Heart left ventricle (tissue), 16 donors: ENCODE results near the gene DCAF17. TPM values are rescaled to one million over a fixed set of nuclear protein-coding genes. Genes with fewer than 3 reads are reported as not detected.

Experiments used
- ATAC-seq, 4 donors: fragments of 200-7000 bp; cut with Tn5 transposase; one replicate each; pipeline ENCODE4 v1.9.1; 2020 to 2022; ENCODE audit warnings: moderate library complexity in 4 of 4, mild to moderate bottlenecking in 3 of 4, moderate number of reproducible peaks in 1 of 4
- DNase-seq, 5 donors: peaks; one replicate each; pipeline ENCODE4 v3.0.0-alpha.2; 2020
- H3K27ac ChIP-seq, 12 donors: fragments of 200-600 bp; sonication (generic) in 4 of 12; one replicate each; pipeline versions ENCODE4 v1.5.0 to v1.8.0; 2016 to 2022; ENCODE audit warnings: mild to moderate bottlenecking in 2 of 12
- H3K27me3 ChIP-seq, 9 donors: fragments of 200-600 bp; sonication (generic) in 2 of 9; one replicate each; pipeline versions ENCODE4 v1.5.1 to v1.8.0; 2016 to 2022; ENCODE audit warnings: mild to moderate bottlenecking in 3 of 9
- H3K36me3 ChIP-seq, 9 donors: fragments of 200-600 bp; sonication (generic) in 2 of 9; one replicate each; pipeline versions ENCODE4 v1.5.0 to v1.8.0; 2018 to 2022; ENCODE audit warnings: mild to moderate bottlenecking in 2 of 9
- H3K4me1 ChIP-seq, 12 donors: fragments of 200-600 bp; sonication (generic) in 4 of 12; one replicate each; pipeline versions ENCODE4 v1.5.0 to v1.8.0; 2016 to 2022; ENCODE audit warnings: mild to moderate bottlenecking in 3 of 12
- H3K4me3 ChIP-seq, 12 donors: fragments of 200-600 bp; sonication (generic) in 4 of 12; one replicate each; pipeline versions ENCODE4 v1.5.0 to v1.8.0; 2017 to 2022; ENCODE audit warnings: mild to moderate bottlenecking in 9 of 12, moderate library complexity in 4 of 12
- H3K9me3 ChIP-seq, 12 donors: fragments of 200-600 bp; sonication (generic) in 4 of 12; one replicate each; pipeline versions ENCODE4 v1.5.0 to v1.8.0; 2016 to 2022; ENCODE audit warnings: mild to moderate bottlenecking in 1 of 12
- CTCF ChIP-seq, 12 donors: fragments of 200-600 bp; sonication (generic) in 4 of 12; IDR thresholded peaks; one replicate each; pipeline versions ENCODE4 v1.5.0 to v1.8.0; 2018 to 2022; ENCODE audit warnings: antibody characterized with exemption in 12 of 12, mild to moderate bottlenecking in 5 of 12
- POLR2A ChIP-seq, 2 donors: fragments of 450-650 bp; IDR thresholded peaks; one replicate each; pipeline ENCODE4 v1.6.1; 2017; ENCODE audit warnings: antibody characterized with exemption in 2 of 2, mild to moderate bottlenecking in 2 of 2, moderate library complexity in 2 of 2
- WGBS, 4 donors: extraction: QIAGEN DNeasy Blood & Tissue Kit in 2 of 4; methylation state at CpG; one replicate each; pipeline versions ENCODE4 v1.1.5 to v1.1.7; 2013 to 2018; 5-methylcytosine and 5-hydroxymethylcytosine counted together
- intact Hi-C, 10 donors: fragments of 100-400 bp; cut with DNase I; formaldehyde crosslinking; loops; one replicate each; pipeline versions ENCODE4 v1.11.1 to v1.14.2; 2022
- polyA plus RNA-seq, 2 donors: library from polyadenylated mRNA; stranded (reverse); fragments of 200-250 nt; gene quantifications; one replicate each; pipeline ENCODE4 v1.2.3, GENCODE V29; 2013
- total RNA-seq, 9 donors: library from RNA; depleted of rRNA in 2 of 9; stranded (reverse); fragments of >200 nt in 2 of 9; fragmentation: NEBNext Ultra II Directional in 3 of 9; extraction: Animal tissue kit (Norgen Biotek cat#: 25700) in 3 of 9; gene quantifications; one replicate each; pipeline versions ENCODE4 v1.1.0 to v1.2.4, GENCODE V29; 2016 to 2023
- donor health status: ischemic (EF 13 %, LVEDD 7.1; RV severe dilation, severe dysfunction).
- donor health status: healthy with polysubstance abuse.
- donor health status: DM: no; HTN: yes; CAD: no.
- donor health status: DM: no; HTN: no; CAD: no.
- donor health status: ischemic (EF 25% LVEDD 6.9; RV normal size, moderate dysfunction).
- donor health status: ischemic (EF 25% LVEDD 5.7; RV mildly dilated, moderate dysfunction).
- donor health status: healthy.
- donor health status: DM: yes; HTN: yes; CAD: no.
- donor health status: ischemic (EF 35%, LVEDD 5.7; RV mildly dilated, moderate dysfunction).
- donor health status: nonischemic (EF 11% LVEDD 7.7; RV severe dilation, severe dysfunction).
- donor health status: DM: yes; HTN: yes; CAD: no.
- donor health status: PGD.
- donor health status: ischemic (EF 29% LVEDD 5.4; RV normal size, mild dysfunction).
- donor health status: nonischemic (EF 23%, LVEDD 6.1; RV moderate dilation, normal function).

Gene DCAF17
- total and polyA plus RNA-seq, 11 donors = 2.2 to 16.7 (median 7.6) TPM

GRCh38 chr2:171485116-171485515 lies 51.1 kb downstream of the DCAF17 start:
- H3K27me3 ChIP-seq = no peaks in the 10 kb centered on the region
- peaks cover 0 to 56% (median 37%) of the 10 kb centered on the region in 9 donors for H3K36me3 ChIP-seq
- H3K4me1 ChIP-seq = no peaks in the 10 kb centered on the region
- H3K27ac ChIP-seq = no peak overlapping the region
- ATAC-seq (no peak), DNase-seq (no peak)
- H3K9me3 ChIP-seq = peaks cover 0 to 8% (median 0%) of the 10 kb centered on the region in 12 donors
- no peak overlapping the region for H3K4me3 ChIP-seq
- intact Hi-C loops = no loop called here
- WGBS, 4 donors = 80 to 85% (median 82%) methylated on average over 1 of the region's 1 CpG
- TF ChIP-seq CTCF (IDR thresholded peaks at IDR 0.05) = no peak
- no peak for TF ChIP-seq POLR2A (IDR thresholded peaks at IDR 0.05)

- H3K36me3 ChIP-seq = peaks cover 0 to 35% (median 19%) of the 10 kb centered on the region in 9 donors
- H3K4me3 ChIP-seq = no peak overlapping the region
- H3K27me3 ChIP-seq = no peaks in the 10 kb centered on the region
- H3K9me3 ChIP-seq = peaks cover 0 to 8% (median 0%) of the 10 kb centered on the region in 12 donors
- intact Hi-C loops = no loop called here
- ATAC-seq (no peak), DNase-seq (no peak)
- H3K4me1 ChIP-seq = no peaks in the 10 kb centered on the region
- no peak overlapping the region for H3K27ac ChIP-seq
- TF ChIP-seq POLR2A (IDR thresholded peaks at IDR 0.05) (no peak), CTCF (IDR thresholded peaks at IDR 0.05) (no peak)
- 95 to 99% (median 97%) methylated on average over 6 of the region's 6 CpGs for WGBS, 4 donors
These were observed 53.2 kb downstream of the DCAF17 start for GRCh38 chr2:171487201-171487600.

DNA sequence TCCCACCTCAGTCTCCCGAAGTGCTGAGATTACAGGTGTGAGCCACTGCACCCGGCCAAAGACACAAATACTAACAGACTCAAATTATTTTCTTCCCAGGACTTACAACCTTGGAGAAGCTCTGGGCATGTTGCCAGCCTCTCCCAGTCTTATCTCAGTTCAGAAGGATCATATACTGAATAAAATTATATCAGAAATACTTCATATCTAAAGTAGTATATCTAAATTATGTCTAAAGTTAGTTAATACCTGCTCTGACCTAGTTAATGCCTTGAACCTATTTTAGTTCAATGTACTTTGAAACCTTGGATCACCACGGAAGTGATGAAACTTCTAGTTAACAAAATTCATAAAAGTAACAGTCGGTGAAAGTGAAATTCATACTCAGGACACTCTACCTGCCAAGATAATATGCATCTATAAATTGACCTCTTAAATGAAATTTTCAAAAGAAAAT lies 53.8 kb downstream of the DCAF17 start:
- ATAC-seq (no peak), DNase-seq (no peak)
- no peaks in the 10 kb centered on the region for H3K27me3 ChIP-seq
- 69 to 81% (median 77%) methylated on average over 4 of the region's 4 CpGs for WGBS, 4 donors
- TF ChIP-seq CTCF (IDR thresholded peaks at IDR 0.05) (no peak), POLR2A (IDR thresholded peaks at IDR 0.05) (no peak)
- peaks cover 0 to 8% (median 0%) of the 10 kb centered on the region in 12 donors for H3K9me3 ChIP-seq
- intact Hi-C loops = no loop called here
- peaks cover 0 to 31% (median 19%) of the 10 kb centered on the region in 9 donors for H3K36me3 ChIP-seq
- no peak overlapping the region for H3K27ac ChIP-seq
- no peaks in the 10 kb centered on the region for H3K4me1 ChIP-seq
- H3K4me3 ChIP-seq = no peak overlapping the region

DNA sequence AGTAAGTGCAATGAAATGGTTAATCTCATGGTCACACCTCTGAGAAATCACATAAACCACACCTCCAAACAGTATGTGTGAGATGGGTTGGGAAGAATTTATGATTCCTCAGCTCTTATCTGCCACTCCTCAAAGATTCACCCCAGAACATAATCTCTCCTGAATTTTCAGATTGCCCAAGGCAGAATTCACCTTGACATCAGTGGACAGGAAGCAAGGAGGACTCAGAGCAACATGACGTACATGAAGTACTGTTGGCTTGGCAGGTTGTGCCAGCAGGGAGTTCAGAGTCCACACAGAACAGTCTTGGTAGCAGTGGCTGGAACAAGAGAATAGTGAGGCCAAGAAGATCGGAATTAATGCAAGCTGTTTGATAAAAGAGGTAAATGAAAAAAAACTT lies 56.6 kb downstream of the DCAF17 start:
- intact Hi-C loops = no loop called here
- 90 to 94% (median 91%) methylated on average over 2 of the region's 2 CpGs for WGBS, 4 donors

More for the DNA sequence above, 56.6 kb downstream of the DCAF17 start:
- Histone ChIP-seq H3K27ac (no peak overlapping the region), H3K4me1 (no peaks in the 10 kb centered on the region), H3K9me3 (peaks cover 0 to 8% (median 0%) of the 10 kb centered on the region in 12 donors), H3K36me3 (peaks cover 0 to 5% (median 0%) of the 10 kb centered on the region in 9 donors), H3K4me3 (no peak overlapping the region), H3K27me3 (no peaks in the 10 kb centered on the region)
- TF ChIP-seq CTCF (IDR thresholded peaks at IDR 0.05) (no peak), POLR2A (IDR thresholded peaks at IDR 0.05) (no peak)
- DNase-seq (no peak), ATAC-seq (no peak)
